ENCODE data around the gene DUS4L.

DNA sequence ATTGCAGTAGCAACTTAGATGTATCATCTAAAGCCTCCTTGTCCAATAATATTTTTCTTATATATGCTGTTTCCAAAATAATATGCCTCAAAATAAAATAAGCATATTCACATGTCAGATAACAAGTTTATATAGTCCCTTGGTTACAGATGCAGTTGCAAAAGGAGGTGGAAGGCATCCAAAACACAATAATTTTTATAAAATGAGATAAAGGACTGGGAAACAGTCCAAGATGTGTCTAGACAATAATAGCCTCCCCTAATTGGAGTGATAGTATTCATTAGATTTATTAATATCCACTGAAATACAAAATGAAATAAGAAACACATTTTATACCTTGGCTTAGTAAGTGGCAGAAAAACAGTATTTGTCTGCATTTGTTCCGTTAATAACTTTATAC, 46.6 kb downstream of the DUS4L start:
- TF ChIP-seq, protein P1, sequence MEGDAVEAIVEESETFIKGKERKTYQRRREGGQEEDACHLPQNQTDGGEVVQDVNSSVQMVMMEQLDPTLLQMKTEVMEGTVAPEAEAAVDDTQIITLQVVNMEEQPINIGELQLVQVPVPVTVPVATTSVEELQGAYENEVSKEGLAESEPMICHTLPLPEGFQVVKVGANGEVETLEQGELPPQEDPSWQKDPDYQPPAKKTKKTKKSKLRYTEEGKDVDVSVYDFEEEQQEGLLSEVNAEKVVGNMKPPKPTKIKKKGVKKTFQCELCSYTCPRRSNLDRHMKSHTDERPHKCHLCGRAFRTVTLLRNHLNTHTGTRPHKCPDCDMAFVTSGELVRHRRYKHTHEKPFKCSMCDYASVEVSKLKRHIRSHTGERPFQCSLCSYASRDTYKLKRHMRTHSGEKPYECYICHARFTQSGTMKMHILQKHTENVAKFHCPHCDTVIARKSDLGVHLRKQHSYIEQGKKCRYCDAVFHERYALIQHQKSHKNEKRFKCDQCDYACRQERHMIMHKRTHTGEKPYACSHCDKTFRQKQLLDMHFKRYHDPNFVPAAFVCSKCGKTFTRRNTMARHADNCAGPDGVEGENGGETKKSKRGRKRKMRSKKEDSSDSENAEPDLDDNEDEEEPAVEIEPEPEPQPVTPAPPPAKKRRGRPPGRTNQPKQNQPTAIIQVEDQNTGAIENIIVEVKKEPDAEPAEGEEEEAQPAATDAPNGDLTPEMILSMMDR (conservative IDR thresholded peaks at IDR 0.05) = no peak
- TF ChIP-seq EZH2 (IDR thresholded peaks at IDR 0.05; ENCODE audit: low read depth) = no peak

Data from PC-9 (cell line).